CD14-positive monocyte (primary cell): ENCODE measurements around the gene CCNY. TPM values are rescaled to one million over a fixed set of nuclear protein-coding genes. Genes with fewer than 3 reads are reported as not detected.
A peak's percentile ranks its signal among the peaks of the same experiment; 100 is the strongest.

Experiments
- DNase-seq, 3 donors: peaks; one replicate each; pipeline ENCODE4 v3.0.0-alpha.2; 2011 to 2022
- H2AFZ ChIP-seq: 2 replicates; pipeline ENCODE4 v1.6.0; 2012; ENCODE audit warnings: mild to moderate bottlenecking, low read depth, low read length, inconsistent platforms; ENCODE audit not compliant: insufficient read depth, poor library complexity, severe bottlenecking
- H3K27ac ChIP-seq, 2 donors: 1 replicate in 1 of 2; 2 replicates in 1 of 2; pipeline ENCODE4 v1.5.1; 2012 to 2013; ENCODE audit warnings: low read length in 2 of 2, control low read depth in 1 of 2, inconsistent platforms in 1 of 2, low read depth in 1 of 2, mild to moderate bottlenecking in 1 of 2
- H3K27me3 ChIP-seq, 2 donors: one replicate each; pipeline versions ENCODE4 v1.6.0 to v1.6.1; 2011 to 2013; ENCODE audit warnings: low read length in 2 of 2; ENCODE audit not compliant: control insufficient read depth in 2 of 2, insufficient read depth in 2 of 2
- H3K36me3 ChIP-seq, 2 donors: replicated peaks in 1 of 2; 1 replicate in 1 of 2; 2 replicates in 1 of 2; pipeline versions ENCODE4 v1.5.1 to v1.6.1; 2012 to 2013; ENCODE audit warnings: low read length in 2 of 2, control low read depth in 1 of 2, inconsistent platforms in 1 of 2, mild to moderate bottlenecking in 1 of 2; ENCODE audit not compliant: insufficient read depth in 2 of 2, control insufficient read depth in 1 of 2
- H3K4me1 ChIP-seq, 2 donors: 1 replicate in 1 of 2; 2 replicates in 1 of 2; pipeline versions ENCODE4 v1.5.1 to v1.6.1; 2012 to 2013; ENCODE audit warnings: low read length in 2 of 2, control low read depth in 1 of 2, inconsistent platforms in 1 of 2, mild to moderate bottlenecking in 1 of 2, moderate library complexity in 1 of 2; ENCODE audit not compliant: insufficient read depth in 2 of 2, control insufficient read depth in 1 of 2
- H3K4me2 ChIP-seq: replicated peaks from 2 replicates; pipeline ENCODE3; 2012; ENCODE audit warnings: low read length, moderate library complexity, mild to moderate bottlenecking; ENCODE audit not compliant: poor library complexity, severe bottlenecking; ENCODE audit errors: extremely low read depth
- H3K4me3 ChIP-seq, 3 experiments: fragments of 200-600 bp in 1 of 3; sonication (generic) in 1 of 3; replicated peaks in 1 of 3; 1 replicate in 2 of 3; 2 replicates in 1 of 3; pipeline ENCODE4 v1.5.1; 2011 to 2013; ENCODE audit warnings: low read length in 3 of 3, mild to moderate bottlenecking in 3 of 3, control low read depth in 2 of 3, low read depth in 2 of 3, inconsistent platforms in 1 of 3, moderate library complexity in 1 of 3
- H3K79me2 ChIP-seq: 2 replicates; pipeline ENCODE4 v1.6.0; 2012; ENCODE audit warnings: mild to moderate bottlenecking, control low read depth, inconsistent platforms, low read length, moderate library complexity; ENCODE audit not compliant: insufficient read depth
- H3K9ac ChIP-seq: 2 replicates; pipeline ENCODE4 v1.6.0; 2017; ENCODE audit warnings: low read length, mild to moderate bottlenecking; ENCODE audit not compliant: insufficient read depth, poor library complexity, severe bottlenecking
- H3K9me3 ChIP-seq, 2 donors: replicated peaks in 1 of 2; 1 replicate in 1 of 2; 2 replicates in 1 of 2; pipeline versions ENCODE4 v1.5.1 to v1.6.1; 2012 to 2013; ENCODE audit warnings: low read length in 2 of 2, control low read depth in 1 of 2; ENCODE audit not compliant: control insufficient read depth in 1 of 2, insufficient read depth in 1 of 2
- H4K20me1 ChIP-seq: 2 replicates; pipeline ENCODE4 v1.6.0; 2012; ENCODE audit warnings: mild to moderate bottlenecking, low read length, control low read depth, moderate library complexity; ENCODE audit not compliant: insufficient read depth
- H3K27ac Mint-ChIP-seq, 7 donors: one replicate each; pipeline ENCODE4 v1.8.0; 2020; ENCODE audit warnings: mild to moderate bottlenecking in 7 of 7, mixed read lengths in 7 of 7, moderate library complexity in 6 of 7, inconsistent platforms in 2 of 7
- H3K27me3 Mint-ChIP-seq, 3 donors: one replicate each; pipeline ENCODE4 v1.8.0; 2021 to 2022; ENCODE audit warnings: low read depth in 3 of 3, mild to moderate bottlenecking in 3 of 3, mixed read lengths in 3 of 3, moderate library complexity in 3 of 3, inconsistent platforms in 1 of 3
- H3K36me3 Mint-ChIP-seq, 2 donors: one replicate each; pipeline ENCODE4 v1.8.0; 2020; ENCODE audit warnings: mixed read lengths in 2 of 2, inconsistent platforms in 1 of 2, mild to moderate bottlenecking in 1 of 2
- H3K4me1 Mint-ChIP-seq: one replicate; pipeline ENCODE4 v1.8.0; 2020; ENCODE audit warnings: mild to moderate bottlenecking, mixed read lengths
- H3K4me3 Mint-ChIP-seq, 2 donors: one replicate each; pipeline ENCODE4 v1.8.0; 2020; ENCODE audit warnings: mild to moderate bottlenecking in 2 of 2, mixed read lengths in 2 of 2, moderate library complexity in 1 of 2
- H3K9me3 Mint-ChIP-seq, 7 donors: one replicate each; pipeline ENCODE4 v1.8.0; 2020 to 2022; ENCODE audit warnings: mixed read lengths in 7 of 7, mild to moderate bottlenecking in 6 of 7, moderate library complexity in 6 of 7, inconsistent platforms in 2 of 7
- CTCF ChIP-seq: fragments of 200-600 bp; IDR thresholded peaks from one replicate; pipeline ENCODE4 v1.8.0; 2022; ENCODE audit warnings: antibody characterized with exemption, mild to moderate bottlenecking
- WGBS: methylation state at CpG from one replicate; pipeline ENCODE4 v1.1.5; 2013; ENCODE audit warnings: missing lambda C conversion rate; ENCODE audit not compliant: insufficient coverage; 5-methylcytosine and 5-hydroxymethylcytosine counted together
- intact Hi-C, 2 donors: fragments of 100-400 bp; cut with micrococcal nuclease; formaldehyde crosslinking; loops; one replicate each; pipeline versions ENCODE4 v1.15.0 to v1.15.1; 2023
- polyA plus RNA-seq, 3 donors: library from polyadenylated mRNA; depleted of rRNA in 1 of 3; unstranded in 2 of 3; stranded (reverse) in 1 of 3; fragments of 300-500 nt in 2 of 3; fragments of >200 nt in 1 of 3; fragmentation: Illumina TruSeq in 2 of 3; gene quantifications; 1 replicate in 2 of 3; 2 replicates in 1 of 3; pipeline ENCODE4 v1.2.3, GENCODE V29; 2012 to 2021

Gene CCNY
- polyA plus RNA-seq, 3 donors: 39.9 to 116 (median 64.8) TPM

DNA sequence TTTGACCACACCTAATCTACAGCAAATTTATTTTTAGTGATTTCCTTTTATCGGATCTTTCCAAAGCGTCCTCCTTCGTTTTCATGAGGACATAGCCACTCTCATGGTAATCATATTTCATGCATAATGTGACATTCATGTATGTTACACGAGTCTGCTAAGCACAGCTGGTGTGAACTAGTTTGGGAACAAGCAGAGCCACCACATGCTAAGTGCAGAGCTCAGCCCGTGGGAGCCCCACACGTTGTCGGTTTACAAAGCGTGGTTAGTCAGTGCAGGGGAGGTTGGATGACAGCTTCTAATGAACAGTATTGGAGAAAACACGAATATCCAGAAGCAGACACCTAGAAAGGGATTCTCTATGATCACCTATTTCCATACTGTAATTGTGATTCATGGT, 190.4 kb downstream of the CCNY start:
- H3K27ac ChIP-seq: no peak overlapping the region
- no peaks in the 10 kb centered on the region for H3K27me3 ChIP-seq
- Mint-ChIP-seq H3K9me3 (no peaks in the 10 kb centered on the region), H3K27me3 (peaks cover 0 to 2% (median 0%) of the 10 kb centered on the region in 3 donors), H3K27ac (no peak overlapping the region), H3K4me1 (peaks cover 29% of the 10 kb centered on the region), H3K36me3 (peaks cover 46 to 59% of the 10 kb centered on the region in 2 donors), H3K4me3 (no peak overlapping the region)
- DNase-seq: no peak
- 100% methylated on average over 4 of the region's 9 CpGs for WGBS
- H3K36me3 ChIP-seq: peaks cover 22 to 43% of the 10 kb centered on the region in 2 donors
- H3K79me2 ChIP-seq: peaks cover 26% of the 10 kb centered on the region
- no peak overlapping the region for H2AFZ ChIP-seq
- intact Hi-C loops: no loop called here
- no peak overlapping the region for H3K9ac ChIP-seq
- no peaks in the 10 kb centered on the region for H3K9me3 ChIP-seq
- no peak overlapping the region for H3K4me3 ChIP-seq
- peaks cover 53% of the 10 kb centered on the region for H4K20me1 ChIP-seq
- H3K4me2 ChIP-seq: no peak overlapping the region
- peaks cover 27 to 28% of the 10 kb centered on the region in 2 donors for H3K4me1 ChIP-seq
- no peak for TF ChIP-seq CTCF

- H3K36me3 Mint-ChIP-seq: peaks cover 72 to 82% of the 10 kb centered on the region in 2 donors
- no peaks in the 10 kb centered on the region for H3K4me1 ChIP-seq
- H3K79me2 ChIP-seq: peaks cover 9% of the 10 kb centered on the region
- H3K4me3 ChIP-seq: no peak overlapping the region
- peaks cover 13 to 20% (median 16%) of the 10 kb centered on the region in 7 donors for H3K9me3 Mint-ChIP-seq
- no peaks in the 10 kb centered on the region for H3K27me3 Mint-ChIP-seq
- no peak overlapping the region for H3K9ac ChIP-seq
- H2AFZ ChIP-seq: no peak overlapping the region
- peaks cover 61 to 90% of the 10 kb centered on the region in 2 donors for H3K36me3 ChIP-seq
- H4K20me1 ChIP-seq: peaks cover 39% of the 10 kb centered on the region
- H3K4me2 ChIP-seq: no peak overlapping the region
- H3K9me3 ChIP-seq: peaks cover 14 to 20% of the 10 kb centered on the region in 2 donors
- no peak overlapping the region for H3K27ac ChIP-seq
- H3K4me3 Mint-ChIP-seq: no peak overlapping the region
- peak overlapping the region in 2 of 7 donors; percentile 17 to 42 for H3K27ac Mint-ChIP-seq
- intact Hi-C loops: no loop called here
- DNase-seq: no peak
- H3K27me3 ChIP-seq: no peaks in the 10 kb centered on the region
- WGBS: 95% methylated on average over 3 of the region's 5 CpGs
- H3K4me1 Mint-ChIP-seq: peaks cover 3% of the 10 kb centered on the region
- no peak for TF ChIP-seq CTCF
Observed at GRCh38 chr10:35532141-35532540, 195.8 kb downstream of the CCNY start.
